H9 (cell line): ENCODE measurements around the gene RETREG3. TPM values are rescaled to one million over a fixed set of nuclear protein-coding genes. Genes with fewer than 3 reads are reported as not detected.

ENCODE experiments used
- DNase-seq: peaks from one replicate; pipeline ENCODE4 v3.0.0-alpha.2; 2017
- H2AFZ ChIP-seq: one replicate; pipeline ENCODE4 v1.6.1; 2013; ENCODE audit warnings: mild to moderate bottlenecking, low read length, control low read depth, moderate library complexity
- H2AK5ac ChIP-seq: 2 replicates; pipeline ENCODE4 v1.6.1; 2013; ENCODE audit warnings: low read length, control low read depth, mixed read lengths; ENCODE audit not compliant: insufficient read length
- H2BK120ac ChIP-seq: one replicate; pipeline ENCODE4 v1.6.1; 2013; ENCODE audit warnings: low read depth, mild to moderate bottlenecking, low read length, control low read depth, inconsistent platforms; ENCODE audit not compliant: poor library complexity, severe bottlenecking
- H2BK12ac ChIP-seq: 2 replicates; pipeline ENCODE4 v1.6.1; 2013; ENCODE audit warnings: low read length, control low read depth, mixed read lengths, low read depth; ENCODE audit not compliant: insufficient read length
- H2BK15ac ChIP-seq: 2 replicates; pipeline ENCODE4 v1.6.1; 2013; ENCODE audit warnings: low read depth, low read length, control low read depth
- H2BK20ac ChIP-seq: one replicate; pipeline ENCODE4 v1.6.1; 2013; ENCODE audit warnings: low read depth, mild to moderate bottlenecking, low read length, control low read depth, inconsistent platforms; ENCODE audit not compliant: poor library complexity, severe bottlenecking
- H2BK5ac ChIP-seq: 2 replicates; pipeline ENCODE4 v1.6.1; 2013; ENCODE audit warnings: low read length, control low read depth, mixed read lengths; ENCODE audit not compliant: insufficient read length
- H3K14ac ChIP-seq: 2 replicates; pipeline ENCODE4 v1.6.1; 2013; ENCODE audit warnings: low read length, control low read depth; ENCODE audit not compliant: insufficient read depth
- H3K18ac ChIP-seq: 2 replicates; pipeline ENCODE4 v1.6.1; 2013; ENCODE audit warnings: low read depth, mild to moderate bottlenecking, mixed read lengths, low read length, control low read depth; ENCODE audit not compliant: insufficient read length
- H3K23ac ChIP-seq: 2 replicates; pipeline ENCODE4 v1.6.1; 2013; ENCODE audit warnings: low read length, control low read depth, mixed read lengths, low read depth; ENCODE audit not compliant: insufficient read length
- H3K23me2 ChIP-seq: 2 replicates; pipeline ENCODE4 v1.6.1; 2013; ENCODE audit warnings: low read depth, mild to moderate bottlenecking, mixed read lengths, low read length, control low read depth; ENCODE audit not compliant: insufficient read length, poor library complexity, severe bottlenecking
- H3K27ac ChIP-seq: 2 replicates; pipeline ENCODE4 v1.5.1; 2013; ENCODE audit warnings: low read length, control low read depth, mixed read lengths, low read depth; ENCODE audit not compliant: insufficient read length
- H3K27me3 ChIP-seq: 2 replicates; pipeline ENCODE4 v1.6.1; 2013; ENCODE audit warnings: low read length, control low read depth, inconsistent platforms; ENCODE audit not compliant: insufficient read depth
- H3K4ac ChIP-seq: 2 replicates; pipeline ENCODE4 v1.6.1; 2013; ENCODE audit warnings: low read depth, mild to moderate bottlenecking, control low read depth, inconsistent platforms, low read length, moderate library complexity
- H3K4me1 ChIP-seq: 2 replicates; pipeline ENCODE4 v1.6.1; 2013; ENCODE audit warnings: low read length, control low read depth, inconsistent platforms; ENCODE audit not compliant: insufficient read depth
- H3K4me2 ChIP-seq: 2 replicates; pipeline ENCODE4 v1.6.1; 2013; ENCODE audit warnings: low read length, control low read depth, mixed read lengths; ENCODE audit not compliant: insufficient read length, insufficient read depth
- H3K56ac ChIP-seq: 2 replicates; pipeline ENCODE4 v1.6.1; 2013; ENCODE audit warnings: low read depth, mild to moderate bottlenecking, mixed read lengths, low read length, control low read depth; ENCODE audit not compliant: insufficient read length
- H3K79me1 ChIP-seq: 2 replicates; pipeline ENCODE4 v1.6.1; 2013; ENCODE audit warnings: low read depth, mild to moderate bottlenecking, moderate library complexity, low read length, control low read depth, inconsistent platforms; ENCODE audit not compliant: insufficient read depth, poor library complexity, severe bottlenecking
- H3K79me2 ChIP-seq: 2 replicates; pipeline ENCODE4 v1.6.1; 2013; ENCODE audit warnings: low read length, control low read depth, inconsistent platforms; ENCODE audit not compliant: insufficient read depth
- H3K9ac ChIP-seq: 2 replicates; pipeline ENCODE4 v1.6.1; 2013; ENCODE audit warnings: low read length, control low read depth, mixed read lengths; ENCODE audit not compliant: insufficient read length; ENCODE audit errors: extremely low read depth
- H3K9me3 ChIP-seq: one replicate; pipeline ENCODE4 v1.6.1; 2013; ENCODE audit warnings: low read depth, low read length, inconsistent platforms; ENCODE audit not compliant: control insufficient read depth
- H3T11ph ChIP-seq: one replicate; pipeline ENCODE4 v1.6.1; 2013; ENCODE audit warnings: mild to moderate bottlenecking, low read length, control low read depth, inconsistent platforms
- H4K20me1 ChIP-seq: one replicate; pipeline ENCODE4 v1.6.1; 2013; ENCODE audit not compliant: control insufficient read depth, insufficient read length, insufficient read depth
- H4K5ac ChIP-seq: 2 replicates; pipeline ENCODE4 v1.6.1; 2013; ENCODE audit warnings: low read depth, mild to moderate bottlenecking, mixed read lengths, low read length, control low read depth; ENCODE audit not compliant: insufficient read length
- H4K8ac ChIP-seq: replicated peaks from 2 replicates; pipeline ENCODE4 v1.6.1; 2013; ENCODE audit warnings: low read length, control low read depth, mixed read lengths, low read depth; ENCODE audit not compliant: insufficient read length
- H4K91ac ChIP-seq: 2 replicates; pipeline ENCODE4 v1.6.1; 2013; ENCODE audit warnings: low read depth, mild to moderate bottlenecking, moderate library complexity, mixed read lengths, low read length, control low read depth; ENCODE audit not compliant: insufficient read length
- H3K27ac Mint-ChIP-seq, 3 experiments: 2 replicates in 2 of 3; 3 replicates in 1 of 3; pipeline ENCODE4 v1.8.0; 2020 to 2021; ENCODE audit warnings: mixed read lengths in 3 of 3, mild to moderate bottlenecking in 1 of 3, moderate library complexity in 1 of 3
- H3K27me3 Mint-ChIP-seq: 2 replicates; pipeline ENCODE4 v1.8.0; 2021; ENCODE audit warnings: low read depth, mild to moderate bottlenecking, moderate library complexity, mixed read lengths
- H3K36me3 Mint-ChIP-seq, 3 experiments: 2 replicates in 2 of 3; 3 replicates in 1 of 3; pipeline ENCODE4 v1.8.0; 2020 to 2021; ENCODE audit warnings: low read depth in 3 of 3, mixed read lengths in 3 of 3; ENCODE audit not compliant: insufficient read depth in 1 of 3
- H3K4me1 Mint-ChIP-seq, 2 experiments: 2 replicates each; pipeline ENCODE4 v1.8.0; 2020; ENCODE audit warnings: mixed read lengths in 2 of 2
- H3K4me3 Mint-ChIP-seq, 2 experiments: 2 replicates in 1 of 2; 3 replicates in 1 of 2; pipeline ENCODE4 v1.8.0; 2020 to 2021; ENCODE audit warnings: mild to moderate bottlenecking in 2 of 2, mixed read lengths in 2 of 2, moderate library complexity in 1 of 2
- H3K9me3 Mint-ChIP-seq, 2 experiments: 2 replicates in 1 of 2; 3 replicates in 1 of 2; pipeline ENCODE4 v1.8.0; 2020; ENCODE audit warnings: mild to moderate bottlenecking in 2 of 2, mixed read lengths in 2 of 2, moderate library complexity in 1 of 2
- CTCF ChIP-seq: fragments of 200-600 bp; sonication (generic); conservative IDR thresholded peaks from 3 replicates; pipeline ENCODE4 v1.8.0; 2021; ENCODE audit warnings: antibody characterized with exemption, mild to moderate bottlenecking
- WGBS: extraction: QIAGEN DNeasy Blood & Tissue Kit; methylation state at CpG from one replicate; pipeline ENCODE4 v1.1.7; 2013; ENCODE audit warnings: missing lambda C conversion rate, low lambda C conversion rate, mixed read lengths; ENCODE audit not compliant: insufficient read length; ENCODE audit errors: extremely low coverage; 5-methylcytosine and 5-hydroxymethylcytosine counted together
- total RNA-seq: library from RNA; stranded (reverse); gene quantifications from 2 replicates; pipeline ENCODE4 v1.2.1, GENCODE V29; 2021

RETREG3 gene
- total RNA-seq, 1 experiment from 2014 or later, result 47.3 TPM

GRCh38 chr17:42537156-42537805 lies 71.9 kb downstream of the RETREG3 start:
- Histone ChIP-seq H3K14ac (no peak overlapping the region; the same call in 1 of the 2 replicates), H4K20me1 (no peaks in the 10 kb centered on the region), H3K79me1 (no peaks in the 10 kb centered on the region), H3K4me1 (no peaks in the 10 kb centered on the region; the same call in 1 of the 2 replicates), H3K9ac (no peak overlapping the region), H3K23me2 (peaks cover 5% of the 10 kb centered on the region), H4K5ac (no peak overlapping the region), H2AK5ac (no peak overlapping the region), H3K4me2 (peak overlapping the region; percentile 61), H2BK20ac (no peak overlapping the region), H3T11ph (no peak overlapping the region), H3K23ac (no peak overlapping the region), H4K8ac (no peak overlapping the region), H2BK15ac (no peak overlapping the region), H2BK5ac (no peak overlapping the region), H3K27ac (no peak overlapping the region), H2BK120ac (no peak overlapping the region), H3K27me3 (no peaks in the 10 kb centered on the region), H3K79me2 (no peaks in the 10 kb centered on the region), H2BK12ac (no peak overlapping the region), H3K9me3 (no peaks in the 10 kb centered on the region), H4K91ac (no peak overlapping the region), H3K4ac (no peak overlapping the region), H3K18ac (no peak overlapping the region), H3K56ac (no peak overlapping the region), H2AFZ (no peak overlapping the region)
- Mint-ChIP-seq H3K27me3 (peaks cover 18% of the 10 kb centered on the region), H3K36me3 (peaks cover 0 to 24% (median 17%) of the 10 kb centered on the region in 3 experiments; a peak in 6 of 7 replicates), H3K9me3 (no peaks in the 10 kb centered on the region), H3K4me3 (peak overlapping the region; percentile 77 to 86), H3K27ac (peak overlapping the region in 1 of 3 experiments; percentile 46; a peak in 1 of 7 replicates), H3K4me1 (peaks cover 11 to 19% of the 10 kb centered on the region in 2 experiments)
- DNase-seq, result no peak
- WGBS, result no CpG with 5 or more reads among the region's 31 CpGs
- TF ChIP-seq CTCF, result no peak
